ENCODE results near the gene KRTAP5-10.

DNA sequence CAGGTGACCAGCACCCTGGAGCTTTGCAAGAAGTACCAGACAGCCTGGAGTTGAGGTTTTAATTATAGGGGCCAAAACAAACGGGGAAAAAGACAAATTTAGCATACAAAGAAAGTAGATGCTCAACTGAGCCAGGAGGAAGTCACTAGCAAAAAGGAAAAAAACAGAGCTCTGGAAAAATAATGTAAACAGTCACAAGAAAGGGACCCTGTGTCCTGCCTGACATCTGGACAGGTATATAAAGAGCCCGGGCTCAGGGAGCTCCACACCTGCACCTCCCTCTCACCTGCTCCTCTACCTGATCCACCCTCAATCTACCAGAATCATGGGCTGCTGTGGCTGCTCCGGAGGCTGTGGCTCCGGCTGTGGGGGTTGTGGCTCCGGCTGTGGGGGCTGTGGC is at the start of gene KRTAP5-10:
- TF ChIP-seq POLR2A (IDR thresholded peaks at IDR 0.05; ENCODE audit: low read depth, low read length) (no peak), POLR2AphosphoS5 (IDR thresholded peaks at IDR 0.05; ENCODE audit: low read depth, low read length) (no peak), POU2F2 (IDR thresholded peaks at IDR 0.05; ENCODE audit: low read depth, low read length) (no peak), TAF1 (IDR thresholded peaks at IDR 0.05; ENCODE audit: low read depth, low read length) (no peak), SPI1 (IDR thresholded peaks at IDR 0.05; ENCODE audit: low read depth, low read length) (no peak), PAX5 (IDR thresholded peaks at IDR 0.05; ENCODE audit: insufficient read depth, low read length, severe bottlenecking) (no peak)
